SH-SY5Y (cell line): ENCODE measurements around the gene GLOD5.

Experiments used
- GATA2 ChIP-seq: IDR thresholded peaks from 2 replicates; pipeline ENCODE4 v1.6.1; 2011; ENCODE audit warnings: mild to moderate bottlenecking, low read depth, low read length
- GATA3 ChIP-seq: IDR thresholded peaks from 2 replicates; pipeline ENCODE4 v1.6.1; 2011; ENCODE audit warnings: low read depth, mild to moderate bottlenecking, low read length, moderate library complexity

GLOD5 gene

GRCh38 chrX:48823053-48823452 is 61.5 kb downstream of the GLOD5 start:
- TF ChIP-seq GATA3 (no peak), GATA2 (no peak)
